Measurements from ENCODE around the gene CARD10. TPM values are rescaled to one million over a fixed set of nuclear protein-coding genes. Genes with fewer than 3 reads are reported as not detected.

CARD10 gene
- total and polyA plus RNA-seq, 2 of the 13 experiments (the other 11 are each of a cell fraction or from before 2014, with no cell fraction given): 35.2 to 55.8 TPM

DNA sequence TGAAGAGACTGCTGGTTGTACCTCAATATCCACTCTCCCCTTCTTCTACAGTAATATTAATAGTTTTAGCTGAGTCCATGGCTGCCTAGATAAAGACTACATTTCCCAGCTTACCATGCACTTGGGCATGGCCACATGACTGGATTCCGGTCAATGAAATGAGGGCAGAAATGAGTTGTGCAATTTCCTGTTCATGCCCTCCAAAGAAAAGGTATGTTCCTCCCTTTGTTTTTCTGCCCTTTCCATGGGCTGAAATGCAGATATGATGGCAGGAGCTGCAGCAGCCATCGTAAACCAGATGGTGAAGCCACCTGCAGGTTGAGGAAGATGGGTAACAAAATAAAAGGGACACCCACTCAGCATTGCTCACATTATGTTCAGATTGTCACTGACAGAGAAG lies 76.7 kb downstream of the CARD10 start (continued):
- TF ChIP-seq, protein P1, sequence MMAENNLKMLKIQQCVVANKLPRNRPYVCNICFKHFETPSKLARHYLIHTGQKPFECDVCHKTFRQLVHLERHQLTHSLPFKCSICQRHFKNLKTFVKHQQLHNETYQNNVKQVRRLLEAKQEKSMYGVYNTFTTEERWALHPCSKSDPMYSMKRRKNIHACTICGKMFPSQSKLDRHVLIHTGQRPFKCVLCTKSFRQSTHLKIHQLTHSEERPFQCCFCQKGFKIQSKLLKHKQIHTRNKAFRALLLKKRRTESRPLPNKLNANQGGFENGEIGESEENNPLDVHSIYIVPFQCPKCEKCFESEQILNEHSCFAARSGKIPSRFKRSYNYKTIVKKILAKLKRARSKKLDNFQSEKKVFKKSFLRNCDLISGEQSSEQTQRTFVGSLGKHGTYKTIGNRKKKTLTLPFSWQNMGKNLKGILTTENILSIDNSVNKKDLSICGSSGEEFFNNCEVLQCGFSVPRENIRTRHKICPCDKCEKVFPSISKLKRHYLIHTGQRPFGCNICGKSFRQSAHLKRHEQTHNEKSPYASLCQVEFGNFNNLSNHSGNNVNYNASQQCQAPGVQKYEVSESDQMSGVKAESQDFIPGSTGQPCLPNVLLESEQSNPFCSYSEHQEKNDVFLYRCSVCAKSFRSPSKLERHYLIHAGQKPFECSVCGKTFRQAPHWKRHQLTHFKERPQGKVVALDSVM (CRISPR knock-in tag; IDR thresholded peaks at IDR 0.05): no peak
- TF ChIP-seq HNRNPL (IDR thresholded peaks at IDR 0.05; ENCODE audit: low read depth, low read length) (no peak), SOX6 (IDR thresholded peaks at IDR 0.05) (no peak), SOX6 (CRISPR knock-in tag; IDR thresholded peaks at IDR 0.05) (no peak), FOXA1 (IDR thresholded peaks at IDR 0.05) (no peak), FOXA1 (CRISPR knock-in tag; IDR thresholded peaks at IDR 0.05) (no peak), ZNF644 (CRISPR knock-in tag; IDR thresholded peaks at IDR 0.05; ENCODE audit: low read depth) (no peak), MYNN (CRISPR knock-in tag; IDR thresholded peaks at IDR 0.05; ENCODE audit: low read depth) (no peak), ERF (CRISPR knock-in tag; IDR thresholded peaks at IDR 0.05) (no peak), ZBTB21 (CRISPR knock-in tag; IDR thresholded peaks at IDR 0.05) (no peak), ZNF460 (CRISPR knock-in tag; IDR thresholded peaks at IDR 0.05; ENCODE audit: borderline replicate concordance) (no peak), PCBP2 (optimal IDR thresholded peaks at IDR 0.05; ENCODE audit: low read depth, low read length, poor library complexity, severe bottlenecking) (no peak)
- TF ChIP-seq, protein P2, sequence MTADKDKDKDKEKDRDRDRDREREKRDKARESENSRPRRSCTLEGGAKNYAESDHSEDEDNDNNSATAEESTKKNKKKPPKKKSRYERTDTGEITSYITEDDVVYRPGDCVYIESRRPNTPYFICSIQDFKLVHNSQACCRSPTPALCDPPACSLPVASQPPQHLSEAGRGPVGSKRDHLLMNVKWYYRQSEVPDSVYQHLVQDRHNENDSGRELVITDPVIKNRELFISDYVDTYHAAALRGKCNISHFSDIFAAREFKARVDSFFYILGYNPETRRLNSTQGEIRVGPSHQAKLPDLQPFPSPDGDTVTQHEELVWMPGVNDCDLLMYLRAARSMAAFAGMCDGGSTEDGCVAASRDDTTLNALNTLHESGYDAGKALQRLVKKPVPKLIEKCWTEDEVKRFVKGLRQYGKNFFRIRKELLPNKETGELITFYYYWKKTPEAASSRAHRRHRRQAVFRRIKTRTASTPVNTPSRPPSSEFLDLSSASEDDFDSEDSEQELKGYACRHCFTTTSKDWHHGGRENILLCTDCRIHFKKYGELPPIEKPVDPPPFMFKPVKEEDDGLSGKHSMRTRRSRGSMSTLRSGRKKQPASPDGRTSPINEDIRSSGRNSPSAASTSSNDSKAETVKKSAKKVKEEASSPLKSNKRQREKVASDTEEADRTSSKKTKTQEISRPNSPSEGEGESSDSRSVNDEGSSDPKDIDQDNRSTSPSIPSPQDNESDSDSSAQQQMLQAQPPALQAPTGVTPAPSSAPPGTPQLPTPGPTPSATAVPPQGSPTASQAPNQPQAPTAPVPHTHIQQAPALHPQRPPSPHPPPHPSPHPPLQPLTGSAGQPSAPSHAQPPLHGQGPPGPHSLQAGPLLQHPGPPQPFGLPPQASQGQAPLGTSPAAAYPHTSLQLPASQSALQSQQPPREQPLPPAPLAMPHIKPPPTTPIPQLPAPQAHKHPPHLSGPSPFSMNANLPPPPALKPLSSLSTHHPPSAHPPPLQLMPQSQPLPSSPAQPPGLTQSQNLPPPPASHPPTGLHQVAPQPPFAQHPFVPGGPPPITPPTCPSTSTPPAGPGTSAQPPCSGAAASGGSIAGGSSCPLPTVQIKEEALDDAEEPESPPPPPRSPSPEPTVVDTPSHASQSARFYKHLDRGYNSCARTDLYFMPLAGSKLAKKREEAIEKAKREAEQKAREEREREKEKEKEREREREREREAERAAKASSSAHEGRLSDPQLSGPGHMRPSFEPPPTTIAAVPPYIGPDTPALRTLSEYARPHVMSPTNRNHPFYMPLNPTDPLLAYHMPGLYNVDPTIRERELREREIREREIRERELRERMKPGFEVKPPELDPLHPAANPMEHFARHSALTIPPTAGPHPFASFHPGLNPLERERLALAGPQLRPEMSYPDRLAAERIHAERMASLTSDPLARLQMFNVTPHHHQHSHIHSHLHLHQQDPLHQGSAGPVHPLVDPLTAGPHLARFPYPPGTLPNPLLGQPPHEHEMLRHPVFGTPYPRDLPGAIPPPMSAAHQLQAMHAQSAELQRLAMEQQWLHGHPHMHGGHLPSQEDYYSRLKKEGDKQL (CRISPR knock-in tag; IDR thresholded peaks at IDR 0.05; ENCODE audit: low read depth): no peak
- TF ChIP-seq, protein P3, sequence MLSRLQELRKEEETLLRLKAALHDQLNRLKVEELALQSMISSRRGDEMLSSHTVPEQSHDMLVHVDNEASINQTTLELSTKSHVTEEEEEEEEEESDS (CRISPR knock-in tag; IDR thresholded peaks at IDR 0.05; ENCODE audit: borderline replicate concordance): no peak
- TF ChIP-seq, protein P4, sequence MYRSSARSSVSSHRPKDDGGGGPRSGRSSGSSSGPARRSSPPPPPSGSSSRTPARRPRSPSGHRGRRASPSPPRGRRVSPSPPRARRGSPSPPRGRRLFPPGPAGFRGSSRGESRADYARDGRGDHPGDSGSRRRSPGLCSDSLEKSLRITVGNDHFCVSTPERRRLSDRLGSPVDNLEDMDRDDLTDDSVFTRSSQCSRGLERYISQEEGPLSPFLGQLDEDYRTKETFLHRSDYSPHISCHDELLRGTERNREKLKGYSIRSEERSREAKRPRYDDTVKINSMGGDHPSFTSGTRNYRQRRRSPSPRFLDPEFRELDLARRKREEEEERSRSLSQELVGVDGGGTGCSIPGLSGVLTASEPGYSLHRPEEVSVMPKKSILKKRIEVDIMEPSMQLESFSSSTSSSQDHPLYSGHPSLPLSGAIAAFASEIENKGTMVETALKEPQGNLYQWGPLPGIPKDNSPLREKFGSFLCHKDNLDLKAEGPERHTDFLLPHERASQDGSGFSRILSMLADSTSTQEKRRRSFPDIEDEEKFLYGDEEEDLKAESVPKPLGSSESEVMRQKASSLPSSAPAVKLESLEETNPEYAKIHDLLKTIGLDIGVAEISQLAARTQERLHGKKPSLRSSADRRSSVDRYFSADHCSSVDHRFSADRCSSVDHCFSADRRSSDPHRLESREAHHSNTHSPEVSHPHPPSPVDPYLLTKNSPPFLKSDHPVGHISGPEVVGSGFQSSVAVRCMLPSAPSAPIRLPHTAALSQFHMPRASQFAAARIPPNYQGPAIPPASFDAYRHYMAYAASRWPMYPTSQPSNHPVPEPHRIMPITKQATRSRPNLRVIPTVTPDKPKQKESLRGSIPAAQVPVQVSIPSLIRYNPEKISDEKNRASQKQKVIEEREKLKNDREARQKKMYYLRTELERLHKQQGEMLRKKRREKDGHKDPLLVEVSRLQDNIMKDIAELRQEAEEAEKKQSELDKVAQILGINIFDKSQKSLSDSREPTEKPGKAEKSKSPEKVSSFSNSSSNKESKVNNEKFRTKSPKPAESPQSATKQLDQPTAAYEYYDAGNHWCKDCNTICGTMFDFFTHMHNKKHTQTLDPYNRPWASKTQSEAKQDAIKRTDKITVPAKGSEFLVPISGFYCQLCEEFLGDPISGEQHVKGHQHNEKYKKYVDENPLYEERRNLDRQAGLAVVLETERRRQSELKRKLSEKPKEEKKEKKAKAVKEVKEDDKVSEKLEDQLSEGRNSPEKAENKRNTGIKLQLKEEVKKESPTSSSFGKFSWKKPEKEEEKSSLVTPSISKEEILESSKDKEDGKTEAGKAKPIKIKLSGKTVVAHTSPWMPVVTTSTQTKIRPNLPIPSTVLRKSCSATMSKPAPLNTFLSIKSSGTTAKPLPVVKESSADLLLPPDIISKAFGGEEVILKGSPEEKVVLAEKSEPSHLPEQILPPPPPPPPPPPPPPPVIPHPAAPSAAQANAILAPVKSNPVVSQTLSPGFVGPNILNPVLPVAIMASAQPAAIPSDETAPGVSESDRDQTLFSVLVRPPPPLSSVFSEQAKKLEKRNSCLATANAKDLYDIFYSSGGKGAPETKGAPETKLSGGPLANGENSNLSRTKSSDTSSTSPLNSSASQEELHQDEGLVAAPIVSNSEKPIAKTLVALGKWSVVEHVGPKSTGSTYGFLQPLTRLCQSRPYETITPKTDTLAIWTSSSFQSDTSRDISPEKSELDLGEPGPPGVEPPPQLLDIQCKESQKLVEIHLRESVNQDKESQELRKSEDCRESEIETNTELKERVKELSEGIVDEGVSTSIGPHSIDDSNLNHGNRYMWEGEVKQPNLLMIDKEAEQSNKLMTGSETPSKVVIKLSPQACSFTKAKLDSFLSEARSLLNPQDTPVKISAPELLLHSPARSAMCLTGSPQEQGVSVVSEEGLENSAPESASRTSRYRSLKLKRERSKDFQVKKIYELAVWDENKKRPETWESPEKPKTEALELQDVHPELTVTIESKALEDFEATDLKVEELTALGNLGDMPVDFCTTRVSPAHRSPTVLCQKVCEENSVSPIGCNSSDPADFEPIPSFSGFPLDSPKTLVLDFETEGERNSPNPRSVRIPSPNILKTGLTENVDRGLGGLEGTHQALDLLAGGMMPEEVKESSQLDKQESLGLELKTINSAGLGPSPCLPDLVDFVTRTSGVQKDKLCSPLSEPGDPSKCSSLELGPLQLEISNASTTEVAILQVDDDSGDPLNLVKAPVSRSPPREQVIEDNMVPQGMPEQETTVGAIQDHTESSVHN (CRISPR knock-in tag; IDR thresholded peaks at IDR 0.05): no peak

Data from HepG2 (cell line).